Measurements from ENCODE around the gene PABPN1.

GRCh38 chr14:23281247-23281646, 40.0 kb upstream of the PABPN1 start:
- TF ChIP-seq CTCF (IDR thresholded peaks at IDR 0.05; ENCODE audit: low read depth, low read length, missing input control) (no peak), ZBTB33 (IDR thresholded peaks at IDR 0.05) (no peak), GABPA (IDR thresholded peaks at IDR 0.05 in 1 of 2, conservative IDR thresholded peaks at IDR 0.05 in 1 of 2) (no peak), EGR1 (IDR thresholded peaks at IDR 0.05; ENCODE audit: low read depth in 2 of 2) (no peak), JUND (IDR thresholded peaks at IDR 0.05) (no peak), TAF1 (conservative IDR thresholded peaks at IDR 0.05) (no peak), REST (IDR thresholded peaks at IDR 0.05) (no peak), RAD21 (IDR thresholded peaks at IDR 0.05) (no peak), YY1 (IDR thresholded peaks at IDR 0.05) (no peak), MAX (IDR thresholded peaks at IDR 0.05) (no peak), SP1 (IDR thresholded peaks at IDR 0.05) (no peak), HNF4G (IDR thresholded peaks at IDR 0.05) (no peak), FOXA1 (IDR thresholded peaks at IDR 0.05) (no peak)
